ENCODE data around the gene INHBB. TPM values are rescaled to one million over a fixed set of nuclear protein-coding genes. Genes with fewer than 3 reads are reported as not detected.

The INHBB gene
- total and polyA plus RNA-seq, 2 of the 4 experiments (the other 2 are of a cell fraction) = 0.18 to 0.92 TPM

DNA sequence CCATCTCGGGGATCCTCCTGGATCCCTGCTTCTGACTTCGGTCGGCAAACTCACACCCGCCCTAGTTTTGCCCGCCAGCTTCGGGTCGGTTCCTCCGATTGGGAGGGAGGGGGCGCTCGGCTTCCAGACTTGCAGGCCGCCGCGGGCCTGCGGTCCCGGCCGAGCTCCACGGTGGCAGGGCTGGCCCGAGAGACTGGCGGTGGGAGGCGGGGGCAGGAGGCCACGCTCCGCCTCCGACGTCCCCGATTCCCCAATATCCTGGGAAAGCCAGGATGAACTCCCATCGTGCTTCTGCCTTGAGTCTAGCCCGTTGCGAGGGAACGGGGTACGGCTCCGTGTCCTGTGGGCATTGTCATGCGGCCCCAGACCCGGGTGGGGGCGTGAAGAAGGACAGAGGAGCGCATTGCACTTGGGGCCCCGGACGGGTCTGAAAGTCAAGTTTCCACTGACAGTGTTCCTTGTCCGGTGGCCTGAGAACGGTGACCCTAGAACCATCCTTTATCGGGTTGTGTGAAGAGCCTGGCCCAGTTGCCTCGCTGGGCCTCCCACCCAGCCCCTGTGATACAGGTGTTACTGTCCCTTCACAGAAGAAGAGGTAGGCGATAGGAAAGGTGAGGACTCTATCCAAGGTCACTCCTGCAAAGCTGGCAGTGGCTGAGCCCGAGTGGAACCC lies 2.4 kb upstream of the INHBB start:
- Histone ChIP-seq H3K14ac (replicated peaks; ENCODE audit: low read depth, low read length) (no peak overlapping the region), H3K23ac (ENCODE audit: low read depth, low read length) (no peak overlapping the region), H2BK120ac (ENCODE audit: low read depth, low read length) (no peak overlapping the region), H3K4me1 (ENCODE audit: control insufficient read depth, insufficient read depth, low read length) (peaks cover 6% of the 10 kb centered on the region; the same call in 1 of the 2 replicates), H4K91ac (ENCODE audit: insufficient read depth, low read depth, low read length) (no peak overlapping the region), H4K20me1 (ENCODE audit: insufficient read depth, low read length) (peaks cover 12% of the 10 kb centered on the region), H3K18ac (ENCODE audit: low read depth, low read length) (no peak overlapping the region), H3K4me2 (ENCODE audit: low read depth, low read length) (peak overlapping the region; percentile 47; the same call in 1 of the 2 replicates), H3K27me3 (ENCODE audit: control insufficient read depth, insufficient read depth, low read length) (peaks cover 90% of the 10 kb centered on the region), H2BK15ac (ENCODE audit: low read depth, low read length) (no peak overlapping the region), H4K5ac (ENCODE audit: low read depth, low read length) (no peak overlapping the region), H3K9me1 (ENCODE audit: insufficient read depth, low read length) (no peaks in the 10 kb centered on the region), H2AFZ (replicated peaks; ENCODE audit: low read length, poor library complexity) (peak overlapping the region; percentile 81), H3K4ac (ENCODE audit: low read depth, low read length) (no peak overlapping the region), H2AK9ac (replicated peaks; ENCODE audit: low read depth, low read length, poor library complexity) (peak overlapping the region; percentile 86), H3K27ac (ENCODE audit: insufficient read depth, low read length) (no peak overlapping the region), H3K36me3 (ENCODE audit: control insufficient read depth, insufficient read depth, low read length) (no peaks in the 10 kb centered on the region), H2BK5ac (ENCODE audit: low read depth, low read length, poor library complexity, severe bottlenecking) (no peak overlapping the region), H3K9ac (ENCODE audit: low read depth, low read length) (no peak overlapping the region; the same call in 1 of the 2 replicates), H2AK5ac (ENCODE audit: low read depth, low read length) (peak overlapping the region; percentile 51; the same call in 1 of the 2 replicates), H3K79me1 (ENCODE audit: low read depth in 1 of 2, low read length in 2 of 2) (no peaks in the 10 kb centered on the region), H3K56ac (ENCODE audit: extremely low read depth, insufficient read depth, low read length) (no peak overlapping the region), H3K9me3 (ENCODE audit: control insufficient read depth, insufficient read depth, low read length) (no peaks in the 10 kb centered on the region), H2BK20ac (ENCODE audit: low read depth, low read length) (no peak overlapping the region), H3K4me3 (ENCODE audit: insufficient read depth, low read depth, low read length) (no peak overlapping the region), H4K8ac (ENCODE audit: low read depth in 2 of 2, low read length in 2 of 2) (no peak overlapping the region)
- ChIA-PET POLR2A (ENCODE audit: unreplicated experiment) (no interaction called here), CTCF (interaction anchor here (0.6 to 3.2 kb wide), 8 partner anchors 12 to 338 kb away, joined by 3 to 34 read pairs (median 4); no protein-coding TSS in a partner anchor)
- 4% methylated on average over 25 of the region's 43 CpGs; no CpG with 5 or more reads in 1 of the 2 experiments for WGBS, 2 experiments (ENCODE audit: extremely low coverage in 2 of 2, insufficient read length in 1 of 2)
- DNase-seq (peak; percentile 68), ATAC-seq (ENCODE audit: low read depth) (peak; percentile 84)
- no TSS peak for BruUV-seq (replicated peaks)
- dilution Hi-C loops (cut with HindIII; ENCODE audit: low sequenced_read_pairs, unreplicated experiment) = no loop called here
- TF ChIP-seq RAD21 (IDR thresholded peaks at IDR 0.05; ENCODE audit: low read length) = peak; percentile 97
- TF ChIP-seq, protein P1, sequence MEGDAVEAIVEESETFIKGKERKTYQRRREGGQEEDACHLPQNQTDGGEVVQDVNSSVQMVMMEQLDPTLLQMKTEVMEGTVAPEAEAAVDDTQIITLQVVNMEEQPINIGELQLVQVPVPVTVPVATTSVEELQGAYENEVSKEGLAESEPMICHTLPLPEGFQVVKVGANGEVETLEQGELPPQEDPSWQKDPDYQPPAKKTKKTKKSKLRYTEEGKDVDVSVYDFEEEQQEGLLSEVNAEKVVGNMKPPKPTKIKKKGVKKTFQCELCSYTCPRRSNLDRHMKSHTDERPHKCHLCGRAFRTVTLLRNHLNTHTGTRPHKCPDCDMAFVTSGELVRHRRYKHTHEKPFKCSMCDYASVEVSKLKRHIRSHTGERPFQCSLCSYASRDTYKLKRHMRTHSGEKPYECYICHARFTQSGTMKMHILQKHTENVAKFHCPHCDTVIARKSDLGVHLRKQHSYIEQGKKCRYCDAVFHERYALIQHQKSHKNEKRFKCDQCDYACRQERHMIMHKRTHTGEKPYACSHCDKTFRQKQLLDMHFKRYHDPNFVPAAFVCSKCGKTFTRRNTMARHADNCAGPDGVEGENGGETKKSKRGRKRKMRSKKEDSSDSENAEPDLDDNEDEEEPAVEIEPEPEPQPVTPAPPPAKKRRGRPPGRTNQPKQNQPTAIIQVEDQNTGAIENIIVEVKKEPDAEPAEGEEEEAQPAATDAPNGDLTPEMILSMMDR (conservative IDR thresholded peaks at IDR 0.05; ENCODE audit: low read depth, low read length) = peak; percentile 92
- peak; percentile 98 for TF ChIP-seq SMC3 (IDR thresholded peaks at IDR 0.05; ENCODE audit: low read depth, low read length)
- TF ChIP-seq FOS (IDR thresholded peaks at IDR 0.05; ENCODE audit: low read depth, low read length) = no peak
- peak; percentile 29; the same call in 1 of the 2 replicates for TF ChIP-seq MAZ (IDR thresholded peaks at IDR 0.05; ENCODE audit: borderline replicate concordance, low read depth, low read length)
- in situ Hi-C loops (cut with MboI; ENCODE audit: low sequenced_read_pairs) = loop anchor here (5.0 to 25.0 kb wide), 3 partner anchors 334 to 731 kb away; no protein-coding TSS in a partner anchor
- intact Hi-C loops (cut with micrococcal nuclease) = loop anchor here (1.0 kb wide), 3 partner anchors 210 to 337 kb away; no protein-coding TSS in a partner anchor

All from IMR-90 (cell line).